Activated naive CD4-positive, alpha-beta T cell treated with Interleukin-2 at 50 U/mL for 16 hours (primary cell): Measurements from ENCODE around the gene QSER1.
A peak's percentile ranks its signal among the peaks of the same experiment; 100 is the strongest.
"Not testable (repeated sequence)": the region's sequence is repeated elsewhere in the genome, so short reads cannot be mapped to it uniquely, and the experiment has no call there.

ENCODE experiments used
- DNase-seq: peaks from one replicate; pipeline ENCODE4 v3.0.0-alpha.2; 2020

The QSER1 gene

DNA sequence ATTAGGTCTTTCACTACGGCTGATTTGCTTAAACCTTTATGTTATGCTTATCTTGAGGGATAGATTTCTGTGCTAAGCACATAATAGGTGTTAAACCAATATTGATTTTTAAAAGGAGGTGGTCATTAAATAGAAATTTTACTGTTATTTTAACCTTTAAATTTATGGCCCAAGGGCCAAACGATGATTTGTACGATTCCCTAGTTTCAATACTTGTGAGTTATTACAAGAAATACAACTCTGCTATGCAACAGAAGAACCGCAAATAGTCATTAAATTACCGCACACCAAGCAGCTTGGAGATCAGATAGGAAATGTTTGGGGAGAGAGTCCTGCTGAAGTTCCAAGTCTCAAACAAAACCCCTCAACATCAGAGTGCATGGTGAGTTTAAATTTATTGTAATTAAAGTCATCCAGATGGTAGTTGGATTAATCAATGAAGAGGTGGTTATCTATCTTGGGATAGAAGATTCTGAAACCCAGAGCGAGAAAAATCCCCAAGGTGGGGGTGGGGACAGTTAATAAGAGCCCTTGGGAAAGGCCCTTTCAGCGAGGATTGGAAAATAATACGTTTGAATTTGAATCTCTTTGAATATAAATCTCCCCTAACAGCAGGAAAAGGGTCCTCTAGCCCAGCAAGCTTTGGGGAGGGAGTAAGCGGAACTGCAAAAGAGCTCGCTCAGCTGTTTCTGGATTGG is 805 bp upstream of the QSER1 start:
- no peak for DNase-seq

DNA sequence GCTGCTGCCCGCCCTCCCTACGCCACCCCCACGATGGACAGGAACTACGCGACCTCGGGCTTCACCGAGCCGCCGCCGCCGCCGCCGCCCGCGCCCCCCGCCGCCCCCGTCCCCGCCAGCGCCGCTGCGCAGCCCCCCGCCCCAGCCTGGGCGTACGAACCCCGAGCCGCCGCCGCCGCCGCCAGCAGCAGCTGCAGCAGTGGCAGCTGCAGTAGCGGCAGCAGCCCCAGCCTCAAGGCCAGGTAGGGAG is 407 bp downstream of the QSER1 start:
- no peak for DNase-seq

DNA sequence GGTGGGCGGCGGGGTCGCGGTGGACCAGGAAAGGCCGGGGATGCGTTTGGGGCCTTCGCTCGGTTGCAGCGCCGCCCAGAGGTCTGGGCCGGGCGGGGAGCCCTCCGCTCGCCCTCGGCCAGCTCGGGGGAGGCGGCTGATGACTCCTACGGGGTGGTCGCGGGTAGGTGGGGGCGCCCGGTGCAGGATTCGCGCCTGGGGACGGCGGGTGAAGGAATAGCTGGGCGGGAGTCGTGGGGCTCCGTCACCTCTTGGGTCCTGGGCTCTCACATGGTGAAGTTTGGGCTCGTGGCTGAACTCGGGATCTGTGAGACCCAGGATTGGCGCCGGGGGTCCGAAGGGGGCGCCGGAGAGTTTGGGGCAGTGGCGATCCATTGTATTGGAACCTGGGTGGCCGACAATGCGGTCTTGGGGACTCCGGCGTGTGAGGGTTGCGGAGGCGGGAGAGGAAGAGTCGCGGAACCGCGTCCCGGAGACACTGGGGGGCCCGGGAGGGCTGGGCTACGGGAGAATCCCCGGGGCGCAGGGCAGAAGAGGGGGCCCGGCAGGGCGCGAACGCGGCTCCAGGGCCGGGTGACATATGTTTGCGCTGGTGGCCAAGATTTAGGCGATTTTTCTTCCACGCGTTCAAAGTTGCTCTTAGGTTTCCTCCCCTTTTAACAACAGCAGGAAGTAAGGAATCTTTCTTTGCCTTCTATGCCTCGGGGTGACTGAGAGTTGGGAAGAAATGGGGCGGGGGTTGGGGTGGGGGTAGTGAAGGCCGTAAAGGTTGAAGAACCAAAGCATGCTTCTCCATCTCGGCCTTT is 935 bp downstream of the QSER1 start:
- DNase-seq: peak; percentile 60

DNA sequence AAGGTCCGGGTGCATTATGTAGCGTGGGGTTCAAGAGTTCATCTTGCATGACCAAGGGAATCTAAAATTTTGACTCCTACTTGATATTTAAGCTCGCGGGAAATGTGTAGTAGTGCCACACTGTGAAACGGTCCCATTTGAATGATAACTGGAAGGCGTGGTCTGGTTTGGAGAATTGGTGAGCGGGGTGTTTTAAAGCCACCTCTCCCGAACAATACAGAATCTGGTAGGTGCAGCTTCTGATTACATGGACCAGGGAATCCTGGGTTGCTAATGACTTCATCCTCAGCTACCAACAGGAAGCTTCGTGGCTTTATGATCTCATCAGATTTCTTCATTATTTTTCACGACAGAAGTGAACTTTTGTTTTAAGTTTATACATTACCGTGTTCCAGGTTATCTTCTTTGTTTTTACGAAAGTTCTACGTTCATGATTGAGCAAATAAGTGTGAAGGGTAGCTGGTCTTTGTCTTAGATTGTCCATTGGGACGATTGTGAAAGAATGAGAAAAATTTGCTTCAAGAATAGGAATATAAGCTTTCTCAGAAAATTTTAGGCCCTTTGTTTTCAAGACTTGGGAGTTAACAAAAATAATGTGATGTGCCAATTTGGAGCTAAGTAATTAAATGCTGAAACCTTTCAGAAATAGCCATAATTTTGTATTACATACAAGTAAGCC is 1.7 kb downstream of the QSER1 start:
- no peak for DNase-seq

DNA sequence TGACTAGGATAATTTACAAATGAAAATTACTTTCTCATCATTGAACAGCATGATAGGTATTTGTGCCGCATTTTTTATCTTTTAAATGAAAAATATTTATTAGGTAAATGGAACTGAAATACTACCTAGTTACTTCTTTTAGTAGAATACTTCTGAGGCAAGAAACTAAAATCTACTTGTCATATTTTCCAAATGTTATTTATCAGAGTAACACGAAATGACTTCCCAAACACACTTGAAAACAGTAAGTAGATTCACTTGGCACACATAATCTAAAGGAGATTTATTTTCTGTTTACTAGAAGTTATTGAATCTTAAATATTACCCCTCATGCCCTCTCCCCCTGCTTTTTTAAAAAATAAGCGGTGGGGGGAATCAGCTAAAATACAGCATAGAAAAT is 2.3 kb downstream of the QSER1 start:
- DNase-seq: no peak

DNA sequence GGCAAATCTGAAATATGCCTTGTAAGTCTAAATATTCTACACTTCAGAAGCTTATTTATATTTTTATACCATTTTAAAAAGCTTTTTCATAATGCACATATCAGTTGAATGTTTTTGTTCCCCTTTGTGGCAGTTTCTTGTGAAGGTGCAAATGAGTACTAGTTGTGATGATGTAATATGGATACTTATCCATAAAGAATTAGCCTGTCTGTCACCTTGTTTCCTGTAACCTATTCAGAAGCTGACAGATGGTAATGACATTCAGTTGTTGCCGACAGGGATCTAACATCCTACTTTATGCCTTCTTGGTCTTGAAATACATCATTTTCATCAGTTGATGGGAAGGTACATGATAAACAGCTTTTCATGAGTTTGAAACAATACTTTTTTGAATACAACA is 2.9 kb downstream of the QSER1 start:
- no peak for DNase-seq

DNA sequence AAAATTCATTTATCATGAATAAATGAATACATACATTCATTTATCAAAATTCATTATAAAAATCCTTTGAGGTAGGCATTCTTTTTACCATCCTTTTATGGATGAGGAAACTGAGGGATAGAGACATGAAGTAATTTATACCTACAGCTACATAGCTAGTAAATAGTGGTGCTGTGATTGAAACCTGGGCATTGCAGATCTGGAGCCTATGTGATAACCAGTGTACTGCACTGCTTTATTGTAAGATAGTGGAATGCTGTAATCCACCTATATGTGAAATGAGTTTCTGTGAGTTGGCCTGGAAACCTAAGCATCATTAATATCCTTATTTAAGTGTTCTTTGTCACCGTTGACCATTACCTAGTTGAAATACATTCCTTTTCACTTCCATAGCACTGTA is 4.5 kb downstream of the QSER1 start:
- DNase-seq: no peak

DNA sequence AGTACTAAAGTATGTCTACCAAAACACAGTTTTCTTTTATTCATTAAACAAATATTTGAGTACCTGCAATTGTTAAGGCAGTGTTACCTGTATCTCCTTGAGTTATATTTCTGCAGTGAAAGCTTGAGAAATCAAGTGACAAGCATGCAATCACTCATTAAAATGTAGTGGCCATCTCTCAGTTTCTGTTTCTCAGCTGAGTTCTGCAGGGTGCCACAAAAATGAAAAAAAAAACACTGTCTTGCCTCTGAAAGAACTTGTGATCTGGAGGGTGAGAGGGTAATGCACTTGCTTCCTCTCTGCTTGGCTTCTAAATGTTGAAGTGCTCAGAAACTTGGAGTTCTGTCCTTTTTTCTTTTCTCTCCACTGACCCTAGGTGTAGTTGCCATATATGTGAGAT is 6.8 kb downstream of the QSER1 start:
- DNase-seq: no peak

DNA sequence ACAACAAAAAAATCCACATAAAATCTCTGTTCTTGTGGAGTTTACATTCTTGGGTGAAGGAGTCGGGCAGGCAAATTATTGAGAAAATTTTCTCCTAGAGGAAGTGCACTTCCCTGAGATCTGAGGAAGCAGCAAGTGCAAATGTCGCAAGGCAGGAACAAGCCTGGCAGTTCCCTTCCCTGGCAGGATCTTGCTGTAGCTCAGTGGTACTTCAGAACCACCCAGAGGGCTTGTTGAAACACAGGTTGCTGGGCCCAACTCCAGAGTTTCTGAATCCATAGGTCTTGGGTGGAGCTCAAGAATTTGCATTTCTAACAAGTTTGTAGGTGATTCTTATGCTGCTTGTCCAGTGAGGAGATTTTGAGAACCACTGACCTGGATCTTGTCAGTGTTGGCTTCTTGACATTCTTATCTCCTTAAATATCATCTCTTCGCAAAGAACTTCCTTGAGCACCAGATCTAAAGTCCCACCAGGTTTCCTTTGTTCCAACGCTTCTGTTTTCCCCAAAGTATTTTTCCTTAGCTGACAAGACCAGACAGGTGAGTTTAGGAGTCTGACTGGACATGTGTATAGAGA is 9.6 kb downstream of the QSER1 start:
- no peak for DNase-seq

DNA sequence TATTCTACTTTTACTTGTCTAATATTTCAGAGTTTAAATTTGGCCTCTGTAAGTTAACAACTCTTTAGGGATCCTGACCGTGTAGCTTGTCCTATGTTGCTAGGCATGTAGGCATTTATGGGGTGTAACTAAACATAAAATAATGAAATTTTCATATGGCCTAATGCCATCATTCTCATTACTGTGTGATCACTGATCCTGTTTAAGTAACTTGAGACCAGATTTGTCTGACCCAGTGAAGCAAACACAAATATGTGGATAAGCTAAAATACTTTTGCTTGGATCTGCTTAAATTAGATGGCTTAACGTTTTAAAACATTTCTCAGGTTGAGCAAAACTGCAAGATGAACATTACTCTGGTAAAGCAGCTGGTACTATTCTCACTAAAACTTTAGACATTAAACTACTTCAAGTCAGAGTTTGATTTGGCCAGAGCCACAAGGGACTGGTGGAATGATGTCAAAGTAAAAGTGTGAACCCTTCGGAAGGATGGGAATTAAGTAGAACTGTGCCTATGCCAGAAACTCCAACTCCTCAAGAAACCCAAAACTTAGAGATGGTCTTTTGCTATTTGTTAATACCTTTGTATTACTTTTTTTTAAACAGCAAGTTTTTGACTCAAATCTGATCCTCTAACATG is 12.5 kb downstream of the QSER1 start:
- no peak for DNase-seq

DNA sequence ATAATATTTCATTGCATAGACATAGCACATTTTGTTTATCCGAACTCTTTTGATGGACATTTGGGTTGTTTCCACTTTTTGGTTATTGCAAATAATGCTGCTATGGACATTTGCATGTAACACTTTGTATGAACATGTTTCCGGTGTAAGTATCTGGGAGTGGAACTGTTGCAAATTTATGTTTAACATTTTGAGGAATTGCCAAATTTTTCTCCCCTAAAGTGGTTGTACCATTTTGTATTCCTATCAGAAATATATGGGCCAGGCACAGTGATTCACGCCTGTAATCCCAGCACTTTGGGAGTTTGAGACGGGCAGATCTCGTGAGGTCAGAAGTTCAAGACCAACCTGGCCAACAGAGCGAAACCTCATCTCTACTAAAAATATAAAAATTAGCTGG is 16.0 kb downstream of the QSER1 start:
- no peak for DNase-seq

DNA sequence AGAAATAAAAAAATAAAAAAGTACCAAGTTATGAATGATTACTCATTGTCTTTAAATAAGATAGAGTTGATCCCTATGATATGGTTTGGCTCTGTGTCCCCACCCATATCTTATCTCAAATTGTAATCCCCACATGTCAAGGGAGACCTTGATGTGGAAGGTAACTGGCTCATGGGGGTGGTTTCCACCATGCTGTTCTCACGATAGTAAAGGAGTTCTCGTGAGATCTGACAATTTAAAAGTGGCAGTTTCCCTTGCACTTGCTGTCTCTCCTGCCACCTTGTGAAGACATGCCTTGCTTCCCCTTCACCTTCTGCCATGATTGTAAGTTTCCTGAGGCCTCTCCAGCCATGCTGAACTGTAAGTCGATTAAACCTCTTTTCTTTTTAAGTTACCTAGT is 18.8 kb downstream of the QSER1 start:
- DNase-seq: no peak

DNA sequence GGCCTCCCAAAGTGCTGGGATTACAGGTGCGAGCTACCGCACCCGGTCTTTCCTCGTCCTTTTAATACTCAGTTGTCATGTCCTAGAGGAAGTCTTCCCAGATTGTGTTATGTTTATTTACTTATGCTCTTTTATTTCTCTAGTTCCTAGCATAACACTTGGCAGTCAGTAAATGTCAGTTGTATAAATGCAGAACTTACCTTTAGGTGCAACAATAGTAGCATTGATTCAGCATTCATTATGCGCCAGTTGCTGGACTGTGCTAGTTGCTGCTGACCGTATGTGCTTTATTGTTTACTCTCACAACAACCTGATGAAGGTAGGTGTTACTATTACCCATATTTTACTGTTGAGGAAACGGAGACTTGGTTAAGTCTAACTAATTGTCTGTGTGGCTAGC is 20.8 kb downstream of the QSER1 start:
- no peak for DNase-seq

DNA sequence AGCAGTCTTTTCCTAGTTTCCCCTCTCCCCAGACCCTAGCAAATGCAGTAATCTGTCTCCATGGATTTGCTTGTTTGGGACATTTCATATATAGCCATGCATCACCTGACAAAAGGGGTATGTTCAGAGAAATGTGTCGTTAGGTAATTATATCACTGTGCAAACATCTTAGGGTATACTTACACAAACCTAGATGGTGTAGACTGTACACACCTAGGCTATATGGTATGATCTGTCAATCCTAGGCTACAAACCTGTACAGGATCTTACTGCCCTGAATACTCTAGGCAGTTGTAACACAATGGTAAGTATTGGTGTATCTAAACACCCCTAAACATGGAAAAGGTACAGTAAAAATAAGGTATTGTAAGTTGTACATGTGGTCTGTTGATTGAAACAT is 23.8 kb downstream of the QSER1 start:
- DNase-seq: no peak

DNA sequence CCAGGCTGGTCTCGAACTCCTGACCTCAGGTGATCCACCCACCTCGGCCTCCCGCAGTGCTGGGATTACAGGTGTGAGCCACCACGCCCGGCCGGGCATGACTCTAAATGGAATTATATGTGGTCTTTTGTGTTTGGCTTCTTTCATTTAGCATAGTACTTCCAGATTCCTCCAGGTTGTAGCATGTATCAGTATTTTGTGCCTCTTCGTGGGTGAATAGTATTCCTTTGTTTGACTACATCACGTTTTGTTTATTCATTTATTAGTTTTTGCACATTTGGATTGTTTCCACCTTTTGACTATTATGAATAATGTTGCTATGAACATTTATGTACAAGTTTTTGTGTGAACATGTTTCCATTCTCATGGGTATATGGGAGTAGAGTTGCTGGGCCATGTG is 24.4 kb downstream of the QSER1 start:
- no peak for DNase-seq

DNA sequence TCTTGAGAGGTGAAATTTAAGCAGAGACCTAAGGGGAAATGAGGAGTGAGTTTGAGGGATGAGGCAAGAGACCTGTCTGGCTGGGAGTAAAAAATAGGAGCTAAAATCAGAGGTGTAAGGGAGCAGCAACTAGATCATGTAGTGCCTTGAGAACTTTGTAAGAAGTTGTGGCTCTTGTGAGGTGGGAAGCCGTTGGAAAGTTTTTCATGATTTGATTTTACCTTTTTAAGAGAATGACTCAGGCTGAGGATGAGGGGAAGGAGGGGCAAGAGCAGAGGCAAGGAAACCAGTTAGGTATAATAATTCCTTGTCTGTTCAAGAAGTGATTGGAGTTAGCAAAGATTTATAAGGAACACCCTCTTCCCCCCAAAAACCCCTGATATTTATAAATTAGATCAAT is 25.8 kb downstream of the QSER1 start:
- DNase-seq: no peak

DNA sequence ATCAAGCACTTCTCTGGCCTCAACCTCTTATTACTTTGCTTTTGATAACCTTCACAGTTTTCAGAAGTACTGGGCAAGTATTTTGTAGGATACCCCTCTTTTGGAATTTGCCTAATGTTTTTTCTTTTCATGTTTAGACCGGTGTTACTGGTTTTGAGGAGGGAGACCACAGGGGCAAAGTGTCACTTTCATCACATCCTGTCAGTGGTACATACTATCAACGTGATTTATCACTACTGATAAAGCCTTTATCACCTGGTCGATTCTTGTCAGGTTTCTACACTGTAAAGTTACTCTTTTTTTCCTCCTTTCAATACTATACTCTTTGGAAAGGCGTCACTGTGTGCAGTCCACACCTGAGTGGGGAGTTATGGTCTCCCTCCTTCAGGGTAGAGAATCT is 26.7 kb downstream of the QSER1 start:
- DNase-seq: no peak

DNA sequence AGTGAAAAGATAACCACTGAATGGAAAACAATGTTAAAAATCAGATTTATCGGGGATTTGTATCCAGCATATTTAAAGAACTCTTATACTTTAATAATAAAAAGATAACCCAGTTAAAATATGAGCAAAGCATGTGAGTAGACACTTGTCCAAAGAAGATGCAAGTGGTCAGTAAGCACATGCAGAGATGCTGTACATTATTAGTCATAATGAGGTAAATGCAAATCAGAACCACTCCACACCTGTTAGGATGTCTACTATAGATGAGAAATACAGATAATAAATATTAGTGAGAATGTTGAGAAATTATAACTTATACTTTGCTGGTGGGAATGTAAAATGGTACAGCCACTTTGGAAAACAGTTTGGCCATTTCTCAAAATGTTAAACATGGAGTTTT is 28.0 kb downstream of the QSER1 start:
- DNase-seq: no peak

DNA sequence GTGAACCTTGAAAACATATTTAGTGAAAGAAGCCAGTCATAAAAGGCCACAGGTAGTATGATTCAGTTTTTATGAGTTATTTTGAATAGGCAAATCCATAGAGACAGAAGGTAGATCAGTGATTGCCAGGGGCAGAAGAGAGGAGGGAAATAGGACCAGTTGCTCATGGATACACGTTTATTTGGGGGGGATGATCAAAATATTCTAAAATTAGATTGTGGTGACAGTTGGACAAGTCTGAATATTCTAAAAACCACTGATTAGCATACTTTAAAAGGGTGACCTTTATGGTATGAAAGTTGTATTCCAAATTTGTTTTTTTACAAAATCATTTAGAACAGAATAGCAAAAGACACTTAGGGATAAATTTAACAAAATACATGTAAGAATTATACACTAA is 28.6 kb downstream of the QSER1 start:
- DNase-seq: no peak

DNA sequence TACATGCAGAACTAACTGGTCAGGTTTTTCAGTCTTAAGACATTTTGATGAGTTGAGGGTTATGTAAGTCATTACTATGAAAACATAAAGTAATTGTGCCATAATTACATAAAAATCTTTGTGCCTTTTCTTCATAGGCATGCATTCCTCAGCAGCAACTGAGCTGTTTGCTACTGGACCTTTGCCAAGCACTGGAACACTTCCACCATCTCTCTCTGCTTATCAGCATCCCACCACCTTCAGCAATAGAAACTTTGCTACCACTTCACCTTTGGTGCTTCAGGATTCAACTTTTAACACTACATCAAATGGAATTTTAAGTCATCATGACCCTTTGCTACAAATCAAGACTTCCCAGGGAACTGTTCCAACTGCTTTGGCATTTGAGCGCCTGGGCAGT is 39.0 kb downstream of the QSER1 start:
- no peak for DNase-seq

DNA sequence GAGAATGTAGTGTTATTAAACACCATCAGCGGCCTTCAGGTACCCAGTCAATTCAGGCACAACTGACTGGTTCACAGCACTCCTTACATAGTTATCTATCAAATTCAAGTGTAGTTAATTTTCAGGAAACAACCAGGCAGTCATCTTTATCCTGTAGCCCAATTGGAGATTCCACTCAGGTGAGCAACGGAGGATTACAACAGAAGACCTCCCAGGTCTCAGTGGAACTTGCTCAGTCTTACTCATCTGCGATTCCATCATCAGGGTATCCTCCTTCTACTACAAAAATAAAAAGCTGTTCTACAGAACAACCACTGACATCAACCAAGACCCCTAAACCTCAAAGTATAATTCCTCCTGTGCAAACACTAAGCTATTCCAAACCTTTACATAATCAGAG is 39.6 kb downstream of the QSER1 start:
- DNase-seq: no peak

DNA sequence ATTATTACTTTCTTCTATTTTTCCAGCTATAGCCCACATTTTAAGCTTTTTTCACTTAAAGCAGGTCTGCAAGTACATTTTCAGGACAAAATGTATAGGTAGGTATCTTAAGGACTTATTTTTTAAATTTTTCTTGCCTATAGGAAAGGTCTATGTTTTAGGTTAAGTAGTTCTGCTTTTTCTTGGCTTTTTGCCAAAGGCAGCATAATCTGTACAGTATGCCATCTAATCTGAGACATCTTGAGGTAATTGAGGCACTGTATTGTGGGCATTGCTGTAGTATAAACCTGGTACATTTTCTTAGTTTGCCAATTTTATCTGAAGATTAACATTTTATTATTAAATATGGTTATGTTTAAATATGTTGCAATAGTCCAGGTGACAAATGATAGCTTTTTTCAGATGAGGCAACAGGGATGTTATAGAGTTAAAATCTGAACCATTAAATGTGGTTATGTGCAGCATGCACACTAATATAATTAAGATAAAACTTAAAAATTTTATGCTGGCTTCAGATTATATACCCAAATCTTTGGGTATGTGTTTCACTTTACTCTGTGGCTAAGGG is 42.9 kb downstream of the QSER1 start:
- DNase-seq: no peak

DNA sequence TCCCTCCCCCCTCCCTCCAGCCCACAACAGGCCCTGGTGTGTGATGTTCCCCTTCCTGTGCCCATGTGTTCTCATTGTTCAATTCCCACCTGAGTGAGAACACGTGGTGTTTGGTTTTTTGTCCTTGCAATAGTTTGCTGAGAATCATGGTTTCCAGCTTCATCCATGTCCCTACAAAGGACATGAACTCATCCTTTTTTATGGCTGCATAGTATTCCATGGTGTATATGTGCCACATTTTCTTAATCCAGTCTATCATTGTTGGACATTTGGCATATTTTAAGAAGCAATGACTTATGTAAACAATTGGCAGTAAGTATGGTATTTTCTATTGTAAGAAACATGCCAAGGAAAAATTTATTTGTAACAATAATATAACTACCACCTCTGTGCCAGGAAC is 43.6 kb downstream of the QSER1 start:
- not testable (repeated sequence) for DNase-seq
